K562 (cell line): ENCODE measurements around the gene MMP20. TPM values are rescaled to one million over a fixed set of nuclear protein-coding genes. Genes with fewer than 3 reads are reported as not detected.

Experiments used
- ATAC-seq: fragments of 200-7000 bp; cut with Tn5 transposase; 3 replicates; pipeline ENCODE4 v1.9.1; 2020; ENCODE audit warnings: moderate library complexity
- BruUV-seq: library from RNA; stranded (reverse); fragments of 400-500 nt; replicated peaks from 2 replicates; lab custom pipeline; 2021; lab: Mats Ljungman, UMichigan
- CTCF ChIA-PET: fragments of 300-600 bp; formaldehyde crosslinking; extraction: SDS; loops from one replicate; lab custom pipeline; 2021; ENCODE audit warnings: low intra/inter-chr PET ratio; lab: Yijun Ruan, JAX
- POLR2A ChIA-PET: fragments of 300-600, 350-650 bp; sonication (Branson Sonifier 250); formaldehyde crosslinking; extraction: SDS; loops from one replicate; lab custom pipeline; 2021; ENCODE audit warnings: antibody characterized with exemption, inconsistent platforms; lab: Yijun Ruan, JAX
- DNase-seq, 4 experiments: peaks; one replicate each; pipeline versions ENCODE4 v3.0.0 to v3.0.0-alpha.2; 2011 to 2018; ENCODE audit warnings: low spot score in 3 of 4, mixed read lengths in 3 of 4; ENCODE audit errors: extremely low read depth in 1 of 4
- FAIRE-seq: peaks from 2 replicates; lab custom pipeline; 2011; peaks lifted over from hg19 to GRCh38; lab: Jason Lieb, UNC
- H2AFZ ChIP-seq: 2 replicates; pipeline ENCODE4 v1.6.0; 2011; ENCODE audit warnings: low read depth, low read length, control low read depth, inconsistent platforms
- H3K27ac ChIP-seq: fragments of 200-600 bp; 3 replicates; pipeline ENCODE4 v1.8.0; 2011; ENCODE audit warnings: low read depth, mild to moderate bottlenecking, control low read depth, inconsistent platforms, low read length, moderate library complexity, mixed read lengths; ENCODE audit errors: extremely low read depth
- H3K27me3 ChIP-seq, 2 experiments: fragments of 300-600 bp in 1 of 2; 2 replicates in 1 of 2; 3 replicates in 1 of 2; pipeline versions ENCODE4 v1.6.0 to v1.8.0; 2011; ENCODE audit warnings: inconsistent platforms in 2 of 2, low read length in 2 of 2, mild to moderate bottlenecking in 1 of 2, mixed read lengths in 1 of 2, moderate library complexity in 1 of 2; ENCODE audit not compliant: control insufficient read depth in 2 of 2, insufficient read depth in 2 of 2
- H3K36me3 ChIP-seq: fragments of 300-600 bp; 3 replicates; pipeline ENCODE4 v1.8.0; 2011; ENCODE audit warnings: mild to moderate bottlenecking, low read length, inconsistent platforms; ENCODE audit not compliant: control insufficient read depth, insufficient read depth
- H3K4me1 ChIP-seq, 2 experiments: fragments of 200-600 bp in 1 of 2; replicated peaks in 1 of 2; 2 replicates in 1 of 2; 3 replicates in 1 of 2; pipeline versions ENCODE4 v1.5.1 to v1.8.0; 2011; ENCODE audit warnings: inconsistent platforms in 2 of 2, low read length in 2 of 2, mild to moderate bottlenecking in 1 of 2, mixed read lengths in 1 of 2, moderate library complexity in 1 of 2; ENCODE audit not compliant: control insufficient read depth in 2 of 2, insufficient read depth in 2 of 2
- H3K4me2 ChIP-seq: 2 replicates; pipeline ENCODE4 v1.6.1; 2011; ENCODE audit warnings: low read length, control low read depth, inconsistent platforms, mixed read lengths; ENCODE audit not compliant: insufficient read depth
- H3K4me3 ChIP-seq: fragments of 200-600 bp; sonication (generic), shearing (Covaris generic); 2 replicates; pipeline ENCODE4 v1.5.1; 2016; ENCODE audit warnings: control low read depth, inconsistent platforms
- H3K79me2 ChIP-seq: fragments of 200-600 bp; 3 replicates; pipeline ENCODE4 v1.8.0; 2011; ENCODE audit warnings: low read length, inconsistent platforms; ENCODE audit not compliant: control insufficient read depth, insufficient read depth
- H3K9ac ChIP-seq, 2 experiments: 2 replicates each; pipeline versions ENCODE4 v1.6.0 to v1.6.1; 2011; ENCODE audit warnings: low read depth in 2 of 2, low read length in 2 of 2, control low read depth in 1 of 2, inconsistent platforms in 1 of 2, mild to moderate bottlenecking in 1 of 2, mixed read lengths in 1 of 2; ENCODE audit not compliant: insufficient read depth in 1 of 2
- H3K9me1 ChIP-seq: one replicate; pipeline ENCODE4 v1.6.0; 2011; ENCODE audit warnings: inconsistent platforms, mild to moderate bottlenecking, low read length, moderate library complexity; ENCODE audit not compliant: control insufficient read depth, insufficient read depth
- H3K9me3 ChIP-seq: replicated peaks from 2 replicates; pipeline ENCODE4 v1.5.1; 2011; ENCODE audit warnings: low read depth, low read length, inconsistent platforms; ENCODE audit not compliant: control insufficient read depth, insufficient read depth
- H4K20me1 ChIP-seq: replicated peaks from 2 replicates; pipeline ENCODE4 v1.6.1; 2011; ENCODE audit warnings: low read length, inconsistent platforms, mixed read lengths; ENCODE audit not compliant: control insufficient read depth, insufficient read depth
- BCOR ChIP-seq: fragments of 450-650 bp; IDR thresholded peaks from 2 replicates; pipeline ENCODE4 v1.6.1; 2016
- CHD7 ChIP-seq: fragments of 200-600 bp; sonication (generic); IDR thresholded peaks from one replicate; pipeline ENCODE4 v1.6.1; 2012; ENCODE audit warnings: mild to moderate bottlenecking, low read depth, low read length, inconsistent platforms
- ELF2 ChIP-seq: fragments of 250-450 bp; sonication (Bioruptor Pico); IDR thresholded peaks from 2 replicates; pipeline ENCODE4 v1.5.0; 2021; ENCODE audit warnings: mild to moderate bottlenecking
- ELF4 ChIP-seq: fragments of 450-650 bp; formaldehyde crosslinking; IDR thresholded peaks from 2 replicates; pipeline ENCODE4 v1.4.0; 2022; ENCODE audit warnings: missing genetic modification characterization
- ILF3 ChIP-seq: fragments of 450-650 bp; IDR thresholded peaks from 2 replicates; pipeline ENCODE4 v1.6.1; 2018; ENCODE audit warnings: antibody characterized with exemption, mild to moderate bottlenecking, moderate library complexity, borderline replicate concordance
- MAFG ChIP-seq: fragments of 450-650 bp; conservative IDR thresholded peaks from 2 replicates; pipeline ENCODE4 v1.6.1; 2016; ENCODE audit warnings: missing genetic modification characterization, missing compliant biosample characterization
- MECOM ChIP-seq: fragments of 250-450 bp; sonication (Bioruptor Pico); IDR thresholded peaks from 2 replicates; pipeline ENCODE4 v1.8.0; 2022; ENCODE audit warnings: inconsistent platforms
- MEF2D ChIP-seq: conservative IDR thresholded peaks from 2 replicates; pipeline ENCODE4 v1.6.1; 2016; ENCODE audit warnings: low read depth, missing genetic modification characterization, missing compliant biosample characterization
- NEUROD1 ChIP-seq: fragments of 150-350 bp; IDR thresholded peaks from 2 replicates; pipeline ENCODE4 v1.6.1; 2014; ENCODE audit warnings: borderline replicate concordance, low read length, low read depth; ENCODE audit not compliant: partially characterized antibody
- RAD21 ChIP-seq, 2 experiments: fragments of 250-450 bp in 1 of 2; fragments of 450-650 bp in 1 of 2; sonication (Bioruptor Pico) in 1 of 2; formaldehyde crosslinking in 1 of 2; IDR thresholded peaks in 1 of 2; conservative IDR thresholded peaks in 1 of 2; 2 replicates each; pipeline versions ENCODE4 v1.4.0 to v1.8.0; 2020 to 2022; ENCODE audit warnings: mild to moderate bottlenecking in 2 of 2, moderate library complexity in 1 of 2
- RBFOX2 ChIP-seq: fragments of 200-400 bp; formaldehyde crosslinking; IDR thresholded peaks from 2 replicates; pipeline ENCODE4 v1.6.1; 2017; ENCODE audit warnings: low read depth, mild to moderate bottlenecking, low read length, moderate library complexity
- SNIP1 ChIP-seq: fragments of 450-650 bp; IDR thresholded peaks from 2 replicates; pipeline ENCODE4 v1.7.1; 2017; ENCODE audit warnings: low read depth, mild to moderate bottlenecking
- ZNF830 ChIP-seq: fragments of 250-450 bp; sonication (Bioruptor Pico); IDR thresholded peaks from 2 replicates; pipeline ENCODE4 v1.5.0; 2021; ENCODE audit warnings: mild to moderate bottlenecking
- WGBS: fragments of 100-300 bp; shearing (Covaris generic); methylation state at CpG from one replicate; pipeline ENCODE4 v1.1.6; 2016; ENCODE audit warnings: low coverage, mixed read lengths; ENCODE audit not compliant: insufficient coverage; ENCODE audit errors: missing lambda C conversion rate; 5-methylcytosine and 5-hydroxymethylcytosine counted together
- in situ Hi-C: fragments of 300-500 bp; cut with MboI; formaldehyde crosslinking; loops from 4 replicates; pipeline ENCODE4 v1.15.0; 2018; ENCODE audit warnings: inconsistent platforms, mixed read lengths
- intact Hi-C: fragments of 100-400 bp; cut with micrococcal nuclease; formaldehyde crosslinking; loops from 2 replicates; pipeline ENCODE4 v1.14.2; 2022
- polyA plus RNA-seq, 8 experiments: library from polyadenylated mRNA; depleted of rRNA in 4 of 8; stranded (reverse) in 5 of 8; unstranded in 3 of 8; fragments of >200 nt; fragmentation: Nextera tagmentation in 2 of 8; fragmentation: Illumina TruSeq in 1 of 8; extraction: Ambion mirVana in 2 of 8; extraction: Trizol in 1 of 8; gene quantifications; 2 replicates each; pipeline versions ENCODE4 v1.2.1 to v1.2.3, GENCODE V29; 2011 to 2014; ENCODE audit warnings: inconsistent platforms in 1 of 8, missing spikeins in 1 of 8
- total RNA-seq, 7 experiments: library from RNA; depleted of rRNA in 6 of 7; stranded (reverse); fragments of >200 nt in 6 of 7; fragmentation: Illumina TruSeq in 2 of 7; extraction: Trizol in 2 of 7; gene quantifications; 2 replicates each; pipeline versions ENCODE4 v1.2.1 to v1.2.3, GENCODE V29; 2011 to 2021; ENCODE audit warnings: low replicate concordance in 1 of 7

Gene MMP20
- total and polyA plus RNA-seq, 9 of the 15 experiments (the other 6 are each of a cell fraction or from before 2014, with no cell fraction given), result not detected

GRCh38 chr11:102604011-102604410 lies 21.1 kb downstream of the MMP20 start:
- in situ Hi-C loops, result no loop called here
- WGBS, result 0% methylated on average over 1 of the region's 1 CpG
- Histone ChIP-seq H4K20me1 (no peaks in the 10 kb centered on the region), H3K36me3 (no peaks in the 10 kb centered on the region), H3K4me2 (no peak overlapping the region), H3K27me3 (peaks cover 3 to 8% of the 10 kb centered on the region in 2 experiments; a peak in 3 of 5 replicates), H3K9ac (no peak overlapping the region), H3K9me1 (no peaks in the 10 kb centered on the region), H3K27ac (no peak overlapping the region), H3K79me2 (no peaks in the 10 kb centered on the region), H3K9me3 (no peaks in the 10 kb centered on the region), H3K4me3 (no peak overlapping the region), H2AFZ (no peak overlapping the region), H3K4me1 (peaks cover 0 to 2% of the 10 kb centered on the region in 2 experiments; a peak in 1 of 5 replicates)
- ChIA-PET CTCF (no interaction called here), POLR2A (interaction anchor here (1.1 kb wide), 1 partner anchor 25 kb away, joined by 3 read pairs; no protein-coding TSS in a partner anchor)
- ATAC-seq (no peak), FAIRE-seq (no peak), DNase-seq (no peak)
- no TSS peak for BruUV-seq
- intact Hi-C loops, result no loop called here
- TF ChIP-seq NEUROD1 (no peak), MECOM (CRISPR knock-in tag) (no peak), CHD7 (no peak), ELF2 (CRISPR knock-in tag) (no peak), ILF3 (no peak), ZNF830 (CRISPR knock-in tag) (no peak), MAFG (tag) (no peak), ELF4 (CRISPR knock-in tag) (no peak), SNIP1 (no peak), RAD21 (CRISPR knock-in tag; conservative IDR thresholded peaks at IDR 0.05 in 1 of 2, IDR thresholded peaks at IDR 0.05 in 1 of 2) (no peak), BCOR (no peak), RBFOX2 (no peak), MEF2D (no peak)
